ENCODE measurements around the gene SARDH. TPM values are rescaled to one million over a fixed set of nuclear protein-coding genes. Genes with fewer than 3 reads are reported as not detected.

The SARDH gene
- total RNA-seq, 1 experiment from 2014 or later, result 5.6 TPM

- DNase-seq (ENCODE audit: low read depth, low spot score) (no peak), ATAC-seq (no peak)
- no TSS peak for BruUV-seq (replicated peaks)
- no peak for TF ChIP-seq SP1 (IDR thresholded peaks at IDR 0.05; ENCODE audit: low read depth)
- TF ChIP-seq SIN3A (IDR thresholded peaks at IDR 0.05; ENCODE audit: low read depth), result no peak
- no peak for TF ChIP-seq ZFX (IDR thresholded peaks at IDR 0.05)
- no peak for TF ChIP-seq ELF1 (IDR thresholded peaks at IDR 0.05; ENCODE audit: borderline replicate concordance, low read depth)
- Histone ChIP-seq H3K9ac (ENCODE audit: low read length) (no peak overlapping the region), H3K27ac (ENCODE audit: low read depth, low read length) (no peak overlapping the region), H2AFZ (ENCODE audit: low read depth, low read length, poor library complexity, severe bottlenecking) (no peak overlapping the region), H3K4me1 (ENCODE audit: control insufficient read depth in 1 of 2, insufficient read depth in 2 of 2, low read length in 2 of 2) (peaks cover 6 to 9% of the 10 kb centered on the region in 2 experiments; a peak in 2 of 4 replicates), H4K20me1 (ENCODE audit: insufficient read depth) (no peaks in the 10 kb centered on the region), H3K36me3 (ENCODE audit: control insufficient read depth in 1 of 2, insufficient read depth in 2 of 2, low read length in 2 of 2) (no peaks in the 10 kb centered on the region), H3K79me2 (ENCODE audit: insufficient read depth, low read length) (no peaks in the 10 kb centered on the region), H3K4me3 (replicated peaks in 1 of 2; ENCODE audit: low read depth in 1 of 2, low read length in 2 of 2) (no peak overlapping the region), H3K9me3 (ENCODE audit: control insufficient read depth in 1 of 2, insufficient read depth in 1 of 2, low read depth in 1 of 2, low read length in 2 of 2) (no peaks in the 10 kb centered on the region), H3K27me3 (ENCODE audit: insufficient read depth, low read length) (0 out of 2 replicates have a peak, but pooled peaks cover 10% of the 10 kb centered on the region), H3K9me2 (ENCODE audit: insufficient read depth) (no peaks in the 10 kb centered on the region), H3K4me2 (ENCODE audit: low read length) (no peak overlapping the region)
- CTCF ChIA-PET, result no interaction called here
- RAD21 ChIA-PET (ENCODE audit: low non-redundant PET in 1 of 2, low total read pairs in 2 of 2, uncharacterized antibody in 2 of 2, unreplicated experiment in 2 of 2), result no interaction called here
- intact Hi-C loops (cut with micrococcal nuclease), result no loop called here
- POLR2A ChIA-PET, result no interaction called here
These were observed 45.0 kb downstream of the SARDH start for GRCh38 chr9:133693116-133693515.

GRCh38 chr9:133692364-133692985, 45.7 kb downstream of the SARDH start:
- RAD21 ChIA-PET (ENCODE audit: low non-redundant PET in 1 of 2, low total read pairs in 2 of 2, uncharacterized antibody in 2 of 2, unreplicated experiment in 2 of 2), result no interaction called here

More at GRCh38 chr9:133692364-133692985, 45.7 kb downstream of the SARDH start:
- intact Hi-C loops (cut with micrococcal nuclease), result no loop called here
- Histone ChIP-seq H3K79me2 (ENCODE audit: insufficient read depth, low read length) (no peaks in the 10 kb centered on the region), H3K9me2 (ENCODE audit: insufficient read depth) (no peaks in the 10 kb centered on the region), H3K4me3 (replicated peaks in 1 of 2; ENCODE audit: low read depth in 1 of 2, low read length in 2 of 2) (no peak overlapping the region), H3K4me1 (ENCODE audit: control insufficient read depth in 1 of 2, insufficient read depth in 2 of 2, low read length in 2 of 2) (peaks cover 6 to 9% of the 10 kb centered on the region in 2 experiments; a peak in 2 of 4 replicates), H3K27me3 (ENCODE audit: insufficient read depth, low read length) (0 out of 2 replicates have a peak, but pooled peaks cover 10% of the 10 kb centered on the region), H3K36me3 (ENCODE audit: control insufficient read depth in 1 of 2, insufficient read depth in 2 of 2, low read length in 2 of 2) (no peaks in the 10 kb centered on the region), H3K9me3 (ENCODE audit: control insufficient read depth in 1 of 2, insufficient read depth in 1 of 2, low read depth in 1 of 2, low read length in 2 of 2) (no peaks in the 10 kb centered on the region), H4K20me1 (ENCODE audit: insufficient read depth) (no peaks in the 10 kb centered on the region), H3K27ac (ENCODE audit: low read depth, low read length) (no peak overlapping the region), H3K4me2 (ENCODE audit: low read length) (no peak overlapping the region), H2AFZ (ENCODE audit: low read depth, low read length, poor library complexity, severe bottlenecking) (no peak overlapping the region), H3K9ac (ENCODE audit: low read length) (no peak overlapping the region)
- TF ChIP-seq ZFX (IDR thresholded peaks at IDR 0.05), result no peak
- no peak for TF ChIP-seq EGR1 (IDR thresholded peaks at IDR 0.05; ENCODE audit: low read depth)
- TF ChIP-seq MAX (IDR thresholded peaks at IDR 0.05), result no peak
- no peak for TF ChIP-seq SP1 (IDR thresholded peaks at IDR 0.05; ENCODE audit: low read depth)
- no peak for TF ChIP-seq YY1 (IDR thresholded peaks at IDR 0.05; ENCODE audit: extremely low read depth, insufficient replicate concordance, low read depth, low read length)
- TF ChIP-seq EZH2 (IDR thresholded peaks at IDR 0.05), result no peak
- no peak for TF ChIP-seq SIN3A (IDR thresholded peaks at IDR 0.05; ENCODE audit: low read depth)
- TF ChIP-seq RAD21 (IDR thresholded peaks at IDR 0.05; ENCODE audit: low read depth), result no peak
- ATAC-seq, result no peak
- CTCF ChIA-PET, result no interaction called here
- no peak for DNase-seq (ENCODE audit: low read depth, low spot score)
- BruUV-seq (replicated peaks), result no TSS peak
- POLR2A ChIA-PET, result no interaction called here

All from HCT116 (cell line).